HFFc6 (cell line): ENCODE data around the gene KCNK7. TPM values are rescaled to one million over a fixed set of nuclear protein-coding genes. Genes with fewer than 3 reads are reported as not detected.

Source experiments
- DNase-seq: peaks from one replicate; pipeline ENCODE4 v3.0.0-alpha.2; 2018
- H3K27ac Mint-ChIP-seq: 2 replicates; pipeline ENCODE4 v1.8.0; 2020; ENCODE audit warnings: mild to moderate bottlenecking, mixed read lengths
- H3K27me3 Mint-ChIP-seq: 2 replicates; pipeline ENCODE4 v1.8.0; 2021; ENCODE audit warnings: mild to moderate bottlenecking, moderate library complexity, mixed read lengths; ENCODE audit not compliant: insufficient read depth
- H3K36me3 Mint-ChIP-seq: 2 replicates; pipeline ENCODE4 v1.8.0; 2021; ENCODE audit warnings: low read depth, mixed read lengths
- H3K4me1 Mint-ChIP-seq: 2 replicates; pipeline ENCODE4 v1.8.0; 2020; ENCODE audit warnings: low read depth, mixed read lengths
- H3K4me3 Mint-ChIP-seq: 2 replicates; pipeline ENCODE4 v1.8.0; 2020; ENCODE audit warnings: mild to moderate bottlenecking, moderate library complexity, mixed read lengths
- H3K9me3 Mint-ChIP-seq: 2 replicates; pipeline ENCODE4 v1.8.0; 2020; ENCODE audit warnings: mild to moderate bottlenecking, mixed read lengths
- CTCF ChIP-seq: fragments of 200-600 bp; sonication (generic); IDR thresholded peaks from 2 replicates; pipeline ENCODE4 v1.5.0; 2021; ENCODE audit warnings: antibody characterized with exemption, mild to moderate bottlenecking
- total RNA-seq, 6 experiments: library from RNA; stranded (reverse); fragmentation: NEBNext Ultra II Directional; extraction: Animal tissue kit (Norgen Biotek cat#: 25700); gene quantifications; 2 replicates in 1 of 6; 3 replicates in 5 of 6; pipeline ENCODE4 v1.2.3, GENCODE V29; 2021

KCNK7 gene
- total RNA-seq, 6 experiments from 2014 or later: 0.16 to 0.31 (median 0.30) TPM; not detected in 3

- peaks cover 23% of the 10 kb centered on the region for H3K36me3 Mint-ChIP-seq
- H3K9me3 Mint-ChIP-seq: no peaks in the 10 kb centered on the region
- H3K4me3 Mint-ChIP-seq: peak overlapping the region; percentile 96
- peaks cover 55% of the 10 kb centered on the region for H3K4me1 Mint-ChIP-seq
- no peak for DNase-seq
- H3K27me3 Mint-ChIP-seq: peaks cover 1% of the 10 kb centered on the region
- peak overlapping the region; percentile 77 for H3K27ac Mint-ChIP-seq
- no peak for TF ChIP-seq CTCF
These were observed 16.4 kb upstream of the KCNK7 start for GRCh38 chr11:65611758-65612603.

GRCh38 chr11:65611028-65611757 lies 15.6 kb upstream of the KCNK7 start:
- H3K36me3 Mint-ChIP-seq: peaks cover 15% of the 10 kb centered on the region
- H3K9me3 Mint-ChIP-seq: no peaks in the 10 kb centered on the region
- H3K4me1 Mint-ChIP-seq: peaks cover 48% of the 10 kb centered on the region
- peak overlapping the region; percentile 77; the same call in 1 of the 2 replicates for H3K27ac Mint-ChIP-seq
- TF ChIP-seq CTCF: no peak
- DNase-seq: no peak
- peaks cover 3% of the 10 kb centered on the region for H3K27me3 Mint-ChIP-seq
- peak overlapping the region; percentile 96 for H3K4me3 Mint-ChIP-seq

GRCh38 chr11:65610404-65610803 lies 14.8 kb upstream of the KCNK7 start:
- no peak for DNase-seq
- H3K36me3 Mint-ChIP-seq: peaks cover 15% of the 10 kb centered on the region
- no peak for TF ChIP-seq CTCF
- H3K9me3 Mint-ChIP-seq: no peaks in the 10 kb centered on the region
- H3K27ac Mint-ChIP-seq: peak overlapping the region; percentile 19; the same call in 1 of the 2 replicates
- peaks cover 48% of the 10 kb centered on the region for H3K4me1 Mint-ChIP-seq
- peaks cover 3% of the 10 kb centered on the region for H3K27me3 Mint-ChIP-seq
- H3K4me3 Mint-ChIP-seq: peak overlapping the region; percentile 1

- H3K4me1 Mint-ChIP-seq: peaks cover 48% of the 10 kb centered on the region
- peaks cover 15% of the 10 kb centered on the region for H3K36me3 Mint-ChIP-seq
- H3K27ac Mint-ChIP-seq: peak overlapping the region; percentile 19; the same call in 1 of the 2 replicates
- no peak for DNase-seq
- H3K4me3 Mint-ChIP-seq: peak overlapping the region; percentile 1; the same call in 1 of the 2 replicates
- peaks cover 3% of the 10 kb centered on the region; the same call in 1 of the 2 replicates for H3K27me3 Mint-ChIP-seq
- H3K9me3 Mint-ChIP-seq: no peaks in the 10 kb centered on the region
- no peak for TF ChIP-seq CTCF
These were observed 14.1 kb upstream of the KCNK7 start for GRCh38 chr11:65609665-65610064.

- H3K4me3 Mint-ChIP-seq: no peak overlapping the region
- no peak for TF ChIP-seq CTCF
These were observed 13.6 kb upstream of the KCNK7 start for GRCh38 chr11:65609229-65609628.

More at GRCh38 chr11:65609229-65609628, 13.6 kb upstream of the KCNK7 start:
- no peak for DNase-seq
- Mint-ChIP-seq H3K4me1 (peaks cover 48% of the 10 kb centered on the region), H3K36me3 (peaks cover 18% of the 10 kb centered on the region), H3K27ac (peak overlapping the region; percentile 15; the same call in 1 of the 2 replicates), H3K9me3 (no peaks in the 10 kb centered on the region), H3K27me3 (peaks cover 3% of the 10 kb centered on the region; the same call in 1 of the 2 replicates)
